IMR-90 (cell line): ENCODE data around the gene TFE3. TPM values are rescaled to one million over a fixed set of nuclear protein-coding genes. Genes with fewer than 3 reads are reported as not detected.

Experiments used
- ATAC-seq: fragments of 200-7000 bp; cut with Tn5 transposase; 2 replicates; pipeline ENCODE4 v1.9.1; 2020; ENCODE audit warnings: low read depth, mild to moderate bottlenecking, moderate library complexity
- BruUV-seq: library from RNA; stranded (reverse); fragments of 400-500 nt; replicated peaks from 2 replicates; lab custom pipeline; 2021; lab: Mats Ljungman, UMichigan
- CTCF ChIA-PET: fragments of 300-600 bp; formaldehyde crosslinking; extraction: SDS; loops from one replicate; lab custom pipeline; 2021; ENCODE audit warnings: antibody characterized with exemption; lab: Yijun Ruan, JAX
- POLR2A ChIA-PET: fragments of 300-600 bp; sonication (Branson Sonifier 250); formaldehyde crosslinking; loops from one replicate; lab custom pipeline; 2022; ENCODE audit warnings: antibody characterized with exemption; ENCODE audit not compliant: unreplicated experiment; lab: Charles Lee
- DNase-seq: peaks from one replicate; pipeline ENCODE4 v3.0.0; 2013
- H2AFZ ChIP-seq: replicated peaks from 2 replicates; pipeline ENCODE3; 2013; ENCODE audit warnings: low read length, mild to moderate bottlenecking; ENCODE audit not compliant: poor library complexity
- H2AK5ac ChIP-seq: 2 replicates; pipeline ENCODE4 v1.6.1; 2013; ENCODE audit warnings: low read depth, low read length, inconsistent platforms
- H2AK9ac ChIP-seq: replicated peaks from 2 replicates; pipeline ENCODE3; 2013; ENCODE audit warnings: mild to moderate bottlenecking, low read depth, low read length, moderate library complexity; ENCODE audit not compliant: poor library complexity
- H2BK120ac ChIP-seq: 2 replicates; pipeline ENCODE4 v1.6.1; 2013; ENCODE audit warnings: low read depth, low read length, inconsistent platforms
- H2BK15ac ChIP-seq: 3 replicates; pipeline ENCODE4 v1.6.1; 2013; ENCODE audit warnings: low read depth, low read length, inconsistent platforms
- H2BK20ac ChIP-seq: 2 replicates; pipeline ENCODE4 v1.6.1; 2013; ENCODE audit warnings: low read depth, mild to moderate bottlenecking, inconsistent platforms, low read length, moderate library complexity
- H2BK5ac ChIP-seq: 2 replicates; pipeline ENCODE4 v1.6.1; 2013; ENCODE audit warnings: mild to moderate bottlenecking, low read depth, low read length, inconsistent platforms; ENCODE audit not compliant: poor library complexity, severe bottlenecking
- H3K14ac ChIP-seq: replicated peaks from 2 replicates; pipeline ENCODE4 v1.6.1; 2013; ENCODE audit warnings: low read depth, low read length, inconsistent platforms
- H3K18ac ChIP-seq: 2 replicates; pipeline ENCODE4 v1.6.1; 2013; ENCODE audit warnings: low read depth, low read length, control low read depth
- H3K23ac ChIP-seq: 2 replicates; pipeline ENCODE4 v1.6.1; 2013; ENCODE audit warnings: low read depth, low read length, inconsistent platforms
- H3K27ac ChIP-seq: 2 replicates; pipeline ENCODE4 v1.5.1; 2013; ENCODE audit warnings: mild to moderate bottlenecking, control low read depth, low read length; ENCODE audit not compliant: insufficient read depth
- H3K27me3 ChIP-seq: 2 replicates; pipeline ENCODE4 v1.6.1; 2013; ENCODE audit warnings: low read length; ENCODE audit not compliant: control insufficient read depth, insufficient read depth
- H3K36me3 ChIP-seq: 2 replicates; pipeline ENCODE4 v1.6.1; 2013; ENCODE audit warnings: low read length, mixed read lengths; ENCODE audit not compliant: control insufficient read depth, insufficient read depth
- H3K4ac ChIP-seq: 2 replicates; pipeline ENCODE4 v1.6.1; 2013; ENCODE audit warnings: low read depth, low read length, inconsistent platforms
- H3K4me1 ChIP-seq: 2 replicates; pipeline ENCODE4 v1.6.1; 2013; ENCODE audit warnings: low read length, mixed read lengths; ENCODE audit not compliant: control insufficient read depth, insufficient read depth
- H3K4me2 ChIP-seq: 2 replicates; pipeline ENCODE4 v1.6.1; 2013; ENCODE audit warnings: low read depth, mild to moderate bottlenecking, control low read depth, low read length, moderate library complexity
- H3K4me3 ChIP-seq: 2 replicates; pipeline ENCODE4 v1.5.1; 2013; ENCODE audit warnings: low read depth, mild to moderate bottlenecking, control low read depth, low read length, moderate library complexity; ENCODE audit not compliant: insufficient read depth
- H3K56ac ChIP-seq: 2 replicates; pipeline ENCODE4 v1.6.1; 2013; ENCODE audit warnings: low read length, inconsistent platforms; ENCODE audit not compliant: insufficient read depth; ENCODE audit errors: extremely low read depth
- H3K79me1 ChIP-seq, 2 experiments: 2 replicates each; pipeline ENCODE4 v1.6.1; 2013; ENCODE audit warnings: low read length in 2 of 2, inconsistent platforms in 1 of 2, low read depth in 1 of 2
- H3K9ac ChIP-seq: 2 replicates; pipeline ENCODE4 v1.6.1; 2013; ENCODE audit warnings: low read depth, low read length, control low read depth
- H3K9me1 ChIP-seq: 2 replicates; pipeline ENCODE4 v1.6.1; 2013; ENCODE audit warnings: low read length, inconsistent platforms; ENCODE audit not compliant: insufficient read depth
- H3K9me3 ChIP-seq: 2 replicates; pipeline ENCODE4 v1.6.1; 2013; ENCODE audit warnings: low read length; ENCODE audit not compliant: control insufficient read depth, insufficient read depth
- H4K20me1 ChIP-seq: 2 replicates; pipeline ENCODE4 v1.6.1; 2013; ENCODE audit warnings: low read length, inconsistent platforms; ENCODE audit not compliant: insufficient read depth
- H4K5ac ChIP-seq: 2 replicates; pipeline ENCODE4 v1.6.1; 2013; ENCODE audit warnings: mild to moderate bottlenecking, low read depth, low read length, control low read depth
- H4K8ac ChIP-seq, 2 experiments: 2 replicates each; pipeline ENCODE4 v1.6.1; 2013; ENCODE audit warnings: low read depth in 2 of 2, low read length in 2 of 2, control low read depth in 1 of 2, inconsistent platforms in 1 of 2
- H4K91ac ChIP-seq: 2 replicates; pipeline ENCODE4 v1.6.1; 2013; ENCODE audit warnings: low read depth, low read length, inconsistent platforms; ENCODE audit not compliant: insufficient read depth
- BHLHE40 ChIP-seq: fragments of 150-350 bp; IDR thresholded peaks from 2 replicates; pipeline ENCODE4 v1.6.1; 2016; ENCODE audit warnings: mild to moderate bottlenecking, low read depth, low read length
- CEBPB ChIP-seq: IDR thresholded peaks from 2 replicates; pipeline ENCODE4 v1.6.1; 2012; ENCODE audit warnings: low read depth, low read length, improper control_type of control experiment
- CHD1 ChIP-seq: IDR thresholded peaks from 2 replicates; pipeline ENCODE4 v1.6.1; 2012; ENCODE audit warnings: low read depth, low read length, improper control_type of control experiment
- FOS ChIP-seq: fragments of 150-350 bp; IDR thresholded peaks from 2 replicates; pipeline ENCODE4 v1.6.1; 2016; ENCODE audit warnings: low read depth, low read length
- MAFK ChIP-seq: IDR thresholded peaks from 2 replicates; pipeline ENCODE4 v1.6.1; 2012; ENCODE audit warnings: low read depth, low read length, improper control_type of control experiment
- MAZ ChIP-seq: IDR thresholded peaks from 2 replicates; pipeline ENCODE4 v1.6.1; 2012; ENCODE audit warnings: low read depth, mild to moderate bottlenecking, low read length, improper control_type of control experiment, moderate library complexity, borderline replicate concordance
- MXI1 ChIP-seq: IDR thresholded peaks from 2 replicates; pipeline ENCODE4 v1.6.1; 2012; ENCODE audit warnings: low read depth, mild to moderate bottlenecking, low read length, moderate library complexity, borderline replicate concordance
- NFE2L2 ChIP-seq: fragments of 150-350 bp; IDR thresholded peaks from 2 replicates; pipeline ENCODE4 v1.6.1; 2016; ENCODE audit warnings: low read depth, mild to moderate bottlenecking, low read length
- POLR2A ChIP-seq: IDR thresholded peaks from 2 replicates; pipeline ENCODE4 v1.6.1; 2012; ENCODE audit warnings: mild to moderate bottlenecking, low read depth, low read length
- RAD21 ChIP-seq: IDR thresholded peaks from 2 replicates; pipeline ENCODE4 v1.6.1; 2012; ENCODE audit warnings: low read length, improper control_type of control experiment
- RCOR1 ChIP-seq: IDR thresholded peaks from 2 replicates; pipeline ENCODE4 v1.6.1; 2012; ENCODE audit warnings: mild to moderate bottlenecking, low read length, improper control_type of control experiment; ENCODE audit not compliant: insufficient replicate concordance
- RFX5 ChIP-seq: IDR thresholded peaks from 2 replicates; pipeline ENCODE4 v1.8.0; 2012; ENCODE audit warnings: low read depth, mild to moderate bottlenecking, low read length, moderate library complexity
- SMC3 ChIP-seq: fragments of 150-350 bp; IDR thresholded peaks from 2 replicates; pipeline ENCODE4 v1.6.1; 2016; ENCODE audit warnings: low read depth, mild to moderate bottlenecking, antibody characterized with exemption, low read length, moderate library complexity
- WGBS, 2 experiments: methylation state at CpG; one replicate each; pipeline versions ENCODE4 v1.1.5 to v1.1.7; 2013; ENCODE audit warnings: missing lambda C conversion rate in 2 of 2; ENCODE audit not compliant: insufficient read length in 1 of 2; ENCODE audit errors: extremely low coverage in 2 of 2; 5-methylcytosine and 5-hydroxymethylcytosine counted together
- dilution Hi-C: fragments of 300-500 bp; cut with HindIII; formaldehyde crosslinking; loops from one replicate; pipeline ENCODE4 v1.14.3; 2018; ENCODE audit warnings: low sequenced_read_pairs; ENCODE audit not compliant: unreplicated experiment
- in situ Hi-C: fragments of 300-500 bp; cut with MboI; formaldehyde crosslinking; loops from 3 replicates; pipeline ENCODE4 v1.14.3; 2019; ENCODE audit warnings: low sequenced_read_pairs, inconsistent platforms, mixed read lengths
- intact Hi-C: fragments of 100-400 bp; cut with micrococcal nuclease; formaldehyde crosslinking; loops from 2 replicates; pipeline ENCODE4 v1.10.0; 2022
- polyA plus RNA-seq, 3 experiments: library from polyadenylated mRNA; depleted of rRNA; stranded (reverse); fragments of >200 nt; gene quantifications; 2 replicates each; pipeline ENCODE4 v1.2.3, GENCODE V29; 2012; ENCODE audit warnings: low replicate concordance in 1 of 3
- total RNA-seq: library from RNA; depleted of rRNA; stranded (reverse); fragments of >200 nt; gene quantifications from 2 replicates; pipeline ENCODE4 v1.2.3, GENCODE V29; 2012
- TF ChIP-seq, protein P1 (sequence below): conservative IDR thresholded peaks from 2 replicates; pipeline ENCODE4 v1.5.1; 2012; ENCODE audit warnings: mild to moderate bottlenecking, low read depth, low read length, improper control_type of control experiment
- TF ChIP-seq, protein P2 (sequence below): fragments of 150-350 bp; IDR thresholded peaks from 2 replicates; pipeline ENCODE4 v1.6.1; 2017; ENCODE audit warnings: mild to moderate bottlenecking, antibody characterized with exemption, low read length, low read depth
- TF ChIP-seq, protein P3 (sequence below): fragments of 150-350 bp; IDR thresholded peaks from 2 replicates; pipeline ENCODE4 v1.6.1; 2016; ENCODE audit warnings: low read depth, mild to moderate bottlenecking, low read length, moderate library complexity, borderline replicate concordance

Gene TFE3
- total and polyA plus RNA-seq, 2 of the 4 experiments (the other 2 are of a cell fraction): 24.4 to 40.5 TPM

DNA sequence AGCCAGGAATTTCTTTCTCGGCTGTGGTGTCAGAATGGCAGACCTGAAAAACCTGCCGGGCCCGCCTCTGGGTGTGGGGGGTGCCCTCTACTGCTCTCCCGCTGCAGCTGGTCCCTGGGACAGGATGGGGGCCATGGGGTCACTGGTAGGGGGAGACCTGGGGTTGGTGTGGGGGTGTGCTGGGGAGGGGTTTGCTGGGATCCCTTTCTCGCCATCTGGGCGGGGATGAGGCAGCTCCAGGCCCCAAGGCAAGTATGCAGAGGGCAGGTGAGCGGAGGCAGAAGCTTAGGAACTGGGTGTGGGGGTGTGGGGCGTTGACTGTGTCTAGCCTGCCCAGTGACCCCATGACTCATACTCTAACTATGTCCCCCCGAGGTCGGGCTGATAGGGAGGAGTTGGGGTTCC lies 16.5 kb upstream of the TFE3 start:
- Histone ChIP-seq H2BK5ac (no peak overlapping the region), H3K23ac (no peak overlapping the region), H2AK5ac (no peak overlapping the region), H3K27me3 (no peaks in the 10 kb centered on the region), H3K36me3 (peaks cover 3% of the 10 kb centered on the region; the same call in 1 of the 2 replicates), H3K18ac (no peak overlapping the region), H3K4me2 (no peak overlapping the region), H3K27ac (no peak overlapping the region), H3K79me1 (no peaks in the 10 kb centered on the region), H3K4me3 (no peak overlapping the region), H3K4me1 (no peaks in the 10 kb centered on the region), H4K5ac (no peak overlapping the region), H2AFZ (no peak overlapping the region), H4K91ac (no peak overlapping the region), H3K14ac (no peak overlapping the region), H2BK120ac (no peak overlapping the region), H3K9ac (no peak overlapping the region), H3K56ac (no peak overlapping the region), H3K9me1 (no peaks in the 10 kb centered on the region), H2BK15ac (no peak overlapping the region), H3K4ac (no peak overlapping the region), H2AK9ac (no peak overlapping the region), H4K8ac (no peak overlapping the region), H3K9me3 (no peaks in the 10 kb centered on the region), H2BK20ac (no peak overlapping the region), H4K20me1 (no peaks in the 10 kb centered on the region; the same call in 1 of the 2 replicates)
- ATAC-seq (no peak), DNase-seq (no peak)
- intact Hi-C loops (no loop called here), in situ Hi-C loops (loop anchor here (25.0 kb wide), 1 partner anchor 97 kb away; the partner anchor contains the start of genes KCND1 and OTUD5), dilution Hi-C loops (no loop called here)
- no TSS peak for BruUV-seq
- POLR2A ChIA-PET: no interaction called here
- no peak for TF ChIP-seq FOS
- no peak for TF ChIP-seq BHLHE40
- no peak for TF ChIP-seq MAFK
- TF ChIP-seq, protein P1, sequence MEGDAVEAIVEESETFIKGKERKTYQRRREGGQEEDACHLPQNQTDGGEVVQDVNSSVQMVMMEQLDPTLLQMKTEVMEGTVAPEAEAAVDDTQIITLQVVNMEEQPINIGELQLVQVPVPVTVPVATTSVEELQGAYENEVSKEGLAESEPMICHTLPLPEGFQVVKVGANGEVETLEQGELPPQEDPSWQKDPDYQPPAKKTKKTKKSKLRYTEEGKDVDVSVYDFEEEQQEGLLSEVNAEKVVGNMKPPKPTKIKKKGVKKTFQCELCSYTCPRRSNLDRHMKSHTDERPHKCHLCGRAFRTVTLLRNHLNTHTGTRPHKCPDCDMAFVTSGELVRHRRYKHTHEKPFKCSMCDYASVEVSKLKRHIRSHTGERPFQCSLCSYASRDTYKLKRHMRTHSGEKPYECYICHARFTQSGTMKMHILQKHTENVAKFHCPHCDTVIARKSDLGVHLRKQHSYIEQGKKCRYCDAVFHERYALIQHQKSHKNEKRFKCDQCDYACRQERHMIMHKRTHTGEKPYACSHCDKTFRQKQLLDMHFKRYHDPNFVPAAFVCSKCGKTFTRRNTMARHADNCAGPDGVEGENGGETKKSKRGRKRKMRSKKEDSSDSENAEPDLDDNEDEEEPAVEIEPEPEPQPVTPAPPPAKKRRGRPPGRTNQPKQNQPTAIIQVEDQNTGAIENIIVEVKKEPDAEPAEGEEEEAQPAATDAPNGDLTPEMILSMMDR: no peak
- TF ChIP-seq MXI1: no peak
- TF ChIP-seq NFE2L2: no peak
- no peak for TF ChIP-seq RFX5
- TF ChIP-seq MAZ: no peak
- TF ChIP-seq SMC3: no peak
- no peak for TF ChIP-seq CHD1
- TF ChIP-seq POLR2A: no peak
- no peak for TF ChIP-seq CEBPB
- TF ChIP-seq, protein P2, sequence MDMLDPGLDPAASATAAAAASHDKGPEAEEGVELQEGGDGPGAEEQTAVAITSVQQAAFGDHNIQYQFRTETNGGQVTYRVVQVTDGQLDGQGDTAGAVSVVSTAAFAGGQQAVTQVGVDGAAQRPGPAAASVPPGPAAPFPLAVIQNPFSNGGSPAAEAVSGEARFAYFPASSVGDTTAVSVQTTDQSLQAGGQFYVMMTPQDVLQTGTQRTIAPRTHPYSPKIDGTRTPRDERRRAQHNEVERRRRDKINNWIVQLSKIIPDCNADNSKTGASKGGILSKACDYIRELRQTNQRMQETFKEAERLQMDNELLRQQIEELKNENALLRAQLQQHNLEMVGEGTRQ: no peak
- TF ChIP-seq RAD21: no peak
- TF ChIP-seq, protein P3, sequence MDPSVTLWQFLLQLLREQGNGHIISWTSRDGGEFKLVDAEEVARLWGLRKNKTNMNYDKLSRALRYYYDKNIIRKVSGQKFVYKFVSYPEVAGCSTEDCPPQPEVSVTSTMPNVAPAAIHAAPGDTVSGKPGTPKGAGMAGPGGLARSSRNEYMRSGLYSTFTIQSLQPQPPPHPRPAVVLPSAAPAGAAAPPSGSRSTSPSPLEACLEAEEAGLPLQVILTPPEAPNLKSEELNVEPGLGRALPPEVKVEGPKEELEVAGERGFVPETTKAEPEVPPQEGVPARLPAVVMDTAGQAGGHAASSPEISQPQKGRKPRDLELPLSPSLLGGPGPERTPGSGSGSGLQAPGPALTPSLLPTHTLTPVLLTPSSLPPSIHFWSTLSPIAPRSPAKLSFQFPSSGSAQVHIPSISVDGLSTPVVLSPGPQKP: no peak
- TF ChIP-seq RCOR1: no peak
- CTCF ChIA-PET: no interaction called here
- no CpG with 5 or more reads among the region's 10 CpGs for WGBS, 2 experiments
